Smooth muscle cell of the brain vasculature (primary cell): Measurements from ENCODE around the gene DUSP8.

Source experiments
- DNase-seq: peaks from one replicate; pipeline ENCODE4 v3.0.0-alpha.2; 2012; ENCODE audit warnings: low read depth, low spot score

Gene DUSP8

DNA sequence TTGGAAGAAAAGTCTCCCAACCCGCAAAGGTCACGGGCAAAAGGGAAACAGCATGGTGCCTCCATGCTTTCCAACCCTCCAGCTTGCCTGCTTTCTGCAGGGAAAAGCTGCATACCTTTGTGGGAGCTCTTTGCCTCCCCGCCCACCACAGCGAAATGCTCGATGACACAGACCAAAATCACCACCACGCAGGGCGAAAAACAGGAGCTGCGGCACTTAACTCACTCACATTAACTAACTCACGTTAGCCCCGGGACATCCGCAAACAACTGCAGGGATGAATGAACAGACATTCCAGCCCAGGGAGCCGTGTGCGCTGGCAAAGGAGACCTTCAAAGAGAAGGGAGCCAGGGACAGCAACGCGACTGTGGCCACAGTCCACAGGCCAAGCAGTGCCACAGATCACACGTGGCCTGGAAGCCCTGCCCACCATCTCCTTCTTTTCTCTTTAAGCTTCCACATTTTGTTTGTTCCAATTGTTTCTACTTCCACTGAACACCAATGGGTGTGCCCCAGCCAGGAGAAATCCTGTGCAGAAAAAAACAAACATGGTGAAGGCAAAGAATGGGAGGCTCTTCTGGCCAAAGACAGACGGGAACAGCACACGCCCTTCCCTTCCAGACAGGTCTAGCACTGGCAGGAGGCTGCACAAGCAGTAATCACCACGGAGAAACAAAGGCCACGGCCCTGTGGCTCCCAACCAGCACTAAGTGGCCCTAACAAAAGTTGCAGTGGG is 39.3 kb downstream of the DUSP8 start:
- no peak for DNase-seq

- DNase-seq = no peak
These were observed 40.0 kb downstream of the DUSP8 start for GRCh38 chr11:1532014-1532586.

DNA sequence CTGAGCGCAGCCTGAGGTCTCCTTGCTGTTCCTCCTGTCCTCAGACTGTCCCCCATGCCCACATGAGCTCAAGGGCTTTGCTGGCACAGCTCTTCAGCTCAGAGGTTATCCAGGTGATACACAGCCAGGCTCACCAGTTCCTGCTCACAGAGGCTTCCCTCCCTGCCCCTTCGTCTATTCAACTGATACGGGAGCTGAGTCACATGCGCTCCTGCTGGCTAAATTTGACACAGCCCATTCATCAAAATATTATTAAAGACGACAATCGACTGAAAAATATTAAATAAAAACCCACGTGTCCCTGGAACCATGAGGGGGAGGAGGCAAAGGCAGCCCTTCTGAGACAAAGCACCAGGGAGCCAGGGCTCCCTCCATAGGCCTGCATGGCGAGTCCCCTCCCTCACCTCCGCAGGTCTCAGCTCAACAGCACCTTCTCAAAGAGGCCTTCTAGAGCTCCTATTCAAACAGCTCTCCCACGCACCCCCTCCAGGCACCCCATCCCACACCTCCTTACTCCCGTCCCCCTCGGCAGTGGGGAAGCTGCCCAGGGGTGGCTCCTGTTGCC is 40.5 kb downstream of the DUSP8 start:
- no peak for DNase-seq

DNA sequence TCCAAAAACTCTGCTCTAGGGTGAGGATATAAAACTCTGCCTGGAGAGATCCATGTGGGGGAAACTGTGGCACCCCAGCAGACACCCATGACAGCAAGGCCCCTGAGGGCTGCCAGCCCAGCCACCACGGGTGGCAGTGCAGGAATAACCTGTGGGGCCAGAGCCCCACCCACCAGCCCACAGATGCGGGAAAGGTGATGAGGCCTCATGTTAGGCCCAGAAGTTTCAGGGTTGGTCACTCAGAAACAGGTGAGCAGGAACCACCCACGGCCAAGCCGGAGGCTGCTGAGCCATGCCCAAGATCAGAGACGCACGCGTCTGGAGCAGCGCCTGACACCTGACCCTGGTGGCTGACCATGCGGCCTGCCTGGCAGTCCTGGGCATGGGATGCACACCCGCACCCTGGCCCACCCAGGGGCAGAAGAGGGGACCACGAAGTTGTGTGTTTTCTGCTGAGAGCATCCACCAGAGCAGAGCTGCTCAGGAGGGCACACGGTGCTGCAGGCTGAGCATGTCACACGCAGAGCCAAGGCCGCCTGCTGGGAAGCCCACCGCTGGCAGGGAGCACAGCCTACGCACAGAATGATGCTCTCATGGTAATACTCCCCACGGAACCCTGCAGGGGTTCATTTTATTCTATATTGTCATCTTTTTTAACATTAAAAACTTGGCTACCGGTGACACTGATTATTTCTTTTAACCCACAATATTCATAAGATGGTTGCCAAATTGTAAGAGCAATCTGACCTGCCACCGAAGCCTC is 41.2 kb downstream of the DUSP8 start:
- no peak for DNase-seq

- DNase-seq = no peak
These were observed 42.3 kb downstream of the DUSP8 start for GRCh38 chr11:1529774-1530173.

GRCh38 chr11:1529286-1529685 is 42.8 kb downstream of the DUSP8 start:
- DNase-seq = no peak

DNA sequence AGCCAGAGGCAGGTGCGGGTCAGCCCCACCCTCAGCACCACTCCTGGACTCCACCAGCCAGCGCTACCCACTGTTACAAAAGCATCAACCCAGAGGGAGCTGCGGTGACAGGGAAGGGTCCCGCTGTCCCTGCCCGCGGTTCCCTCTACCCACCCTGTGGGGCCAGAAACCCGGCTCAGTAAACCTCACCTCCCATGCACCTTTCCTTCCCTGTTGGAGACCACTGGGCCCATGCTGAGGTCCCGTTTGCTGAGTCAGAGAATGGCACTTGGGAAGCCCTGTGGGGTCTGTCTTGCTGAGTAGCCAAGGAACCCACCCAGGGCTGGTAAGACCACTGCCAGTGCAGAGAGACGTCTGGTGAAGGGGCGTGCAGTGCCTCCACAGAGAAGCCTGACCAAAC is 43.4 kb downstream of the DUSP8 start:
- DNase-seq = no peak

- DNase-seq = no peak
These were observed 45.3 kb downstream of the DUSP8 start for GRCh38 chr11:1526785-1527184.

DNA sequence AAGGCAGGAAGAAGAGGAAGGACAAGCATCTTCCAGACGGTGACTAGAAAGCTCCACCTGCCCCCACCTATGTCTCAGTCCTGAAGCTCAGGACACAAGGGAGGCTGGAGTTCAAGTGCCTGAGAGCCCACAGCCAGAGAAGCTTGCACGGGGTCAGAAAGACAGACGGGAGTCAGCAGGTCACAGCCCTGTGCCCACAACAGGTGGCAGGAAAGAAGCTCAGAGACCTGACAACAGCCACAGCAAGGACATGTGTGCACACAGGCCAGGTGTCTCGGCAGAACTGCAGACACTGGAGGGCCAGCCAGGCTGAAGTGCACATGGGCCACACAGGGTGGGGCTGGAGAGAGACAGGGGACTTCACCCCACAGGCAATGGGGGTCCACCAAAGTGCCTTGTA is 48.3 kb downstream of the DUSP8 start:
- DNase-seq = no peak

GRCh38 chr11:1523077-1523476 is 49.0 kb downstream of the DUSP8 start:
- DNase-seq = no peak

GRCh38 chr11:1522081-1522424 is 50.0 kb downstream of the DUSP8 start:
- no peak for DNase-seq

- no peak for DNase-seq
These were observed 50.5 kb downstream of the DUSP8 start for GRCh38 chr11:1521382-1522080.

GRCh38 chr11:1520663-1521267 is 51.3 kb downstream of the DUSP8 start:
- no peak for DNase-seq

DNA sequence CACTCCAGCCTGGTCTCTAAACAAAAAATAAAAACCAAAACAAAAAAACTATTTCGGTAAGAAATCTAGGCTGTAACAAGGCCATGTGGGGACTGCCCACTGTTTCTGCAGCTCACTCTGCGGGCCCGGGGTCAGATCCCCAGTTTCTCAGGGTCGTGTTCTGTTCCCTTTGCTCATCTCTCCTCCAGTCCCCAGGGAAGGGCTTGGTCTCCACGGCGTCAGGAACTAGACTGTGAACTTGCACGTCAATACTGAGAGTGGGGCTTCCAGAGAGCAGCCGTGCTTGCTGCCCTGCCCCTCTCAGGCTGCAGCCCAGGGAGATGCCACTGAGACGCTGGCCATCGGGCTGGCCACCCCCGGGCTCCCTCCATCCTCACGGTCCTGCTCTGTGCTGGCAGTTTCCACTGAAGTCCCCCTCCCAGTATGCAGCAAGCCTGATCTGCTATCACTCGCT is 51.8 kb downstream of the DUSP8 start:
- DNase-seq = no peak

GRCh38 chr11:1519028-1520010 is 52.8 kb downstream of the DUSP8 start:
- no peak for DNase-seq

- no peak for DNase-seq
These were observed 53.8 kb downstream of the DUSP8 start for GRCh38 chr11:1518301-1518700.

DNA sequence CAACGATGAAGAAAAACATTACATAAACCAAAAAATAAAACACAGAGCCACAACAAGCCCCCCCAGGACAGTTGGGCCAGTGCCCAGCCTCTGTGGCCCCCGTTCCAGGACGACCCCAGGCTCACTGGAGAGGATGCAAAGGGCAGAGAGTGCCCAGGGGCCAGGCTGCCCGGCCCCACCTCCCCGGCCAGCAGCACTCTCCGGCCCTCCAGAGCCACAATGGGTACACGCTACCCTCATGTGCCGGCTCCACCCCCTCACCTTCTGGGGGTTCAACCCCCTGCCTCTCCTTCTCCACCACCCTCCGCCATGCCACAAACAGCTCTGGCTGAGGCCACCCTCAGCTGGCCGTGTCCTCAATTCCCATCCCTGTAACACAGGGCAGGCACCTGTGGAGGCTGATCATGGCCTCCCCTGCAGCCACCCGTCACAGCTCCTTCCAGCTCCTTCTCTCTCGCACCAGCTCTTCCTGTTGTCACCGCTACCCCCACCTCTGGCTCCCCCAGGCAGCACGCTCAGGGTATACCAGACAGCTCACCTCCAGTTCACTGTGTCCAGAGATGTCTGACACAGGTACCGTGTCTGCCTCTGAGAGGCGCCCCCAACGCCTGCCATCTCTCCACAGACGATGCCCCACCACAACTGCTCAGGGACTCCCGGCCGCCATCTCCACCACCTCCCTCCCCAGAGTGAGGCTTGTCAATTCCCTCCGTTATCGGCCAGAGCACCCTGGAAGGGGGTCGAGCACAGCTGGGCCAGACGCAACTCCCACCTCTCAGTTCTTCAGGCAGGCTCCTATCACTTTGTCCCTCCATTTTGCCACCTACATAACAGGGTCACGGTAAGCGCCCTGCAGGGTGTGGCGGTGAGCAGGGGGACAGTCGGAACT is 54.7 kb downstream of the DUSP8 start:
- no peak for DNase-seq

DNA sequence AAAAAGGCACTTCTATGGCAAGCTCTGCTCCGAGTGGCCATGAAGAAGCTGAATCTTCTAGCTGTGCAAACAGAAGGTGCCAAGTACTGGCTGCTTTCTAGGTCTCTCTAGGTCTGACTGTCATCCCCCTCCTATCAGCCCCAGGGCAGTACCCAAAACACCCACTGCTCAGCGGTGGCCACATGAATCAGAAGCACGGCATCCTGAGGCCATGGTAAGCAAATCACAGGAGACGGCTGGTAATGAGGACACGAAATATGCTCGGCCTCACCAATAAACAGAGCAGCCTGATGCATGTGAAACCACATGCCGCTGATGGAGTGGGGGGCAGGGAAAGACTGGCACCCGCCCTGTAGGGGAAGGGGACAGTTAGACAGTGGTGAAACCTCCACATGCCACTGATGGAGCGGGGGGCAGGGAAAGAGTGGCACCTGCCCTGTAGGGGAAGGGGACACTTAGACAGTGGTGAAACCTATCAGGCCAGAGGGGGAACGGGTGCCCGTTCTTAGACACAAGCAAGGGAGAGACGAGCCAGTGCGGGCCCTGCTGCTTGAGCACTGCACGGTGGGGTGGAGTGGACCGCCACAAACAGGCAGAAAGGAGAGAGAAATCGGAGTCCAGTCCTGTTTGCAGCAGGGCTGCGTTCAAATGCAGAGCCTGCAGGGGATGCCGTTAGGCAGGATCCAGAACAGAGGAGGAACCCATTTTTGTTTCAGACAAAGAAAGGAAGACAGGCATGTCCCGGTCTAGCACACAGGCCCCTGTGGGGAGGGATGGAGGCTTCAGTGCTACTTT is 55.6 kb downstream of the DUSP8 start:
- no peak for DNase-seq
